ENCODE measurements around the gene GBX1. TPM values are rescaled to one million over a fixed set of nuclear protein-coding genes. Genes with fewer than 3 reads are reported as not detected.

GBX1 gene
- total and polyA plus RNA-seq, 2 of the 4 experiments (the other 2 are of a cell fraction), result not detected

DNA sequence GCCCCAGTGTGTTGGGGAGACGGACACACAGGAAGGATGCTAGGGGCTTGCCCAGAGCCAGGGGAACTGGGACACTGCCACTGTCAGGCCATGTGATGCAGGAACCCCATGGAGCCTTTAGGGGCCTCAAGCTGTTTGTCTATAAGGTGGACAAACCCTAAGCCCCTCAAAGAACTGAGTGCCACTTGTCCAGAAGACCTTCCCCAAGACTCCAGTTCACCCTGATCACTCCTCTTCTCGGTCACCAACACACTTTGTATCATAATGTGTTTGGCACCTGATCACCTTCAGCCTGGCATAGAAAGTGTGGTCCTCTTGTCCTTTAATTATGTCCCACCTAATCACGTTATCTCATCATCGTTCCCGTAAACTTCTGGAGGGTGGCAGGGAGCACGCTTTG is 42.1 kb upstream of the GBX1 start:
- H3K9me1 ChIP-seq (ENCODE audit: insufficient read depth, low read length), result no peaks in the 10 kb centered on the region; the same call in 1 of the 2 replicates
- H3K9ac ChIP-seq (ENCODE audit: low read depth, low read length), result no peak overlapping the region
- WGBS, 2 experiments (ENCODE audit: extremely low coverage in 2 of 2, insufficient read length in 1 of 2), result 80% methylated on average over 2 of the region's 6 CpGs; no CpG with 5 or more reads in 1 of the 2 experiments
- H3K27me3 ChIP-seq (ENCODE audit: control insufficient read depth, insufficient read depth, low read length), result peaks cover 35% of the 10 kb centered on the region
- no peaks in the 10 kb centered on the region for H3K4me1 ChIP-seq (ENCODE audit: control insufficient read depth, insufficient read depth, low read length)
- dilution Hi-C loops (cut with HindIII; ENCODE audit: low sequenced_read_pairs, unreplicated experiment), result no loop called here
- no peak overlapping the region for H2AFZ ChIP-seq (replicated peaks; ENCODE audit: low read length, poor library complexity)
- H4K91ac ChIP-seq (ENCODE audit: insufficient read depth, low read depth, low read length), result no peak overlapping the region
- peaks cover 21% of the 10 kb centered on the region for H3K36me3 ChIP-seq (ENCODE audit: control insufficient read depth, insufficient read depth, low read length)
- H3K4me2 ChIP-seq (ENCODE audit: low read depth, low read length), result no peak overlapping the region
- H2BK15ac ChIP-seq (ENCODE audit: low read depth, low read length), result no peak overlapping the region
- H2BK120ac ChIP-seq (ENCODE audit: low read depth, low read length), result no peak overlapping the region
- H3K9me3 ChIP-seq (ENCODE audit: control insufficient read depth, insufficient read depth, low read length), result no peaks in the 10 kb centered on the region
- H3K14ac ChIP-seq (replicated peaks; ENCODE audit: low read depth, low read length), result no peak overlapping the region
- CTCF ChIA-PET, result no interaction called here
- POLR2A ChIA-PET (ENCODE audit: unreplicated experiment), result no interaction called here
- H3K18ac ChIP-seq (ENCODE audit: low read depth, low read length), result no peak overlapping the region
- no peaks in the 10 kb centered on the region for H3K79me1 ChIP-seq (ENCODE audit: low read depth in 1 of 2, low read length in 2 of 2)
- in situ Hi-C loops (cut with MboI; ENCODE audit: low sequenced_read_pairs), result no loop called here
- no TSS peak for BruUV-seq (replicated peaks)
- no peak overlapping the region for H4K8ac ChIP-seq (ENCODE audit: low read depth in 2 of 2, low read length in 2 of 2)
- H4K20me1 ChIP-seq (ENCODE audit: insufficient read depth, low read length), result no peaks in the 10 kb centered on the region
- no peak overlapping the region for H2BK20ac ChIP-seq (ENCODE audit: low read depth, low read length)
- H2AK5ac ChIP-seq (ENCODE audit: low read depth, low read length), result no peak overlapping the region
- H4K5ac ChIP-seq (ENCODE audit: low read depth, low read length), result no peak overlapping the region
- no peak overlapping the region for H3K23ac ChIP-seq (ENCODE audit: low read depth, low read length)
- TF ChIP-seq NFE2L2 (IDR thresholded peaks at IDR 0.05; ENCODE audit: low read depth, low read length) (no peak), RFX5 (IDR thresholded peaks at IDR 0.05; ENCODE audit: low read depth, low read length) (no peak), MAFK (IDR thresholded peaks at IDR 0.05; ENCODE audit: low read depth, low read length) (no peak), BHLHE40 (IDR thresholded peaks at IDR 0.05; ENCODE audit: low read depth, low read length) (no peak), RAD21 (IDR thresholded peaks at IDR 0.05; ENCODE audit: low read length) (no peak), CEBPB (IDR thresholded peaks at IDR 0.05; ENCODE audit: low read depth, low read length) (no peak), CHD1 (IDR thresholded peaks at IDR 0.05; ENCODE audit: low read depth, low read length) (no peak), FOS (IDR thresholded peaks at IDR 0.05; ENCODE audit: low read depth, low read length) (no peak), RCOR1 (IDR thresholded peaks at IDR 0.05; ENCODE audit: insufficient replicate concordance, low read length) (no peak)
- TF ChIP-seq, protein P1, sequence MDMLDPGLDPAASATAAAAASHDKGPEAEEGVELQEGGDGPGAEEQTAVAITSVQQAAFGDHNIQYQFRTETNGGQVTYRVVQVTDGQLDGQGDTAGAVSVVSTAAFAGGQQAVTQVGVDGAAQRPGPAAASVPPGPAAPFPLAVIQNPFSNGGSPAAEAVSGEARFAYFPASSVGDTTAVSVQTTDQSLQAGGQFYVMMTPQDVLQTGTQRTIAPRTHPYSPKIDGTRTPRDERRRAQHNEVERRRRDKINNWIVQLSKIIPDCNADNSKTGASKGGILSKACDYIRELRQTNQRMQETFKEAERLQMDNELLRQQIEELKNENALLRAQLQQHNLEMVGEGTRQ (IDR thresholded peaks at IDR 0.05; ENCODE audit: low read depth, low read length), result no peak
- TF ChIP-seq, protein P2, sequence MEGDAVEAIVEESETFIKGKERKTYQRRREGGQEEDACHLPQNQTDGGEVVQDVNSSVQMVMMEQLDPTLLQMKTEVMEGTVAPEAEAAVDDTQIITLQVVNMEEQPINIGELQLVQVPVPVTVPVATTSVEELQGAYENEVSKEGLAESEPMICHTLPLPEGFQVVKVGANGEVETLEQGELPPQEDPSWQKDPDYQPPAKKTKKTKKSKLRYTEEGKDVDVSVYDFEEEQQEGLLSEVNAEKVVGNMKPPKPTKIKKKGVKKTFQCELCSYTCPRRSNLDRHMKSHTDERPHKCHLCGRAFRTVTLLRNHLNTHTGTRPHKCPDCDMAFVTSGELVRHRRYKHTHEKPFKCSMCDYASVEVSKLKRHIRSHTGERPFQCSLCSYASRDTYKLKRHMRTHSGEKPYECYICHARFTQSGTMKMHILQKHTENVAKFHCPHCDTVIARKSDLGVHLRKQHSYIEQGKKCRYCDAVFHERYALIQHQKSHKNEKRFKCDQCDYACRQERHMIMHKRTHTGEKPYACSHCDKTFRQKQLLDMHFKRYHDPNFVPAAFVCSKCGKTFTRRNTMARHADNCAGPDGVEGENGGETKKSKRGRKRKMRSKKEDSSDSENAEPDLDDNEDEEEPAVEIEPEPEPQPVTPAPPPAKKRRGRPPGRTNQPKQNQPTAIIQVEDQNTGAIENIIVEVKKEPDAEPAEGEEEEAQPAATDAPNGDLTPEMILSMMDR (conservative IDR thresholded peaks at IDR 0.05; ENCODE audit: low read depth, low read length), result no peak
- TF ChIP-seq, protein P3, sequence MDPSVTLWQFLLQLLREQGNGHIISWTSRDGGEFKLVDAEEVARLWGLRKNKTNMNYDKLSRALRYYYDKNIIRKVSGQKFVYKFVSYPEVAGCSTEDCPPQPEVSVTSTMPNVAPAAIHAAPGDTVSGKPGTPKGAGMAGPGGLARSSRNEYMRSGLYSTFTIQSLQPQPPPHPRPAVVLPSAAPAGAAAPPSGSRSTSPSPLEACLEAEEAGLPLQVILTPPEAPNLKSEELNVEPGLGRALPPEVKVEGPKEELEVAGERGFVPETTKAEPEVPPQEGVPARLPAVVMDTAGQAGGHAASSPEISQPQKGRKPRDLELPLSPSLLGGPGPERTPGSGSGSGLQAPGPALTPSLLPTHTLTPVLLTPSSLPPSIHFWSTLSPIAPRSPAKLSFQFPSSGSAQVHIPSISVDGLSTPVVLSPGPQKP (IDR thresholded peaks at IDR 0.05; ENCODE audit: borderline replicate concordance, low read depth, low read length), result no peak
- no peak overlapping the region for H3K56ac ChIP-seq (ENCODE audit: extremely low read depth, insufficient read depth, low read length)
- no peak for DNase-seq
- no peak overlapping the region for H2BK5ac ChIP-seq (ENCODE audit: low read depth, low read length, poor library complexity, severe bottlenecking)
- no peak for ATAC-seq (ENCODE audit: low read depth)
- H3K27ac ChIP-seq (ENCODE audit: insufficient read depth, low read length), result no peak overlapping the region
- no peak overlapping the region for H3K4me3 ChIP-seq (ENCODE audit: insufficient read depth, low read depth, low read length)
- H3K4ac ChIP-seq (ENCODE audit: low read depth, low read length), result no peak overlapping the region
- intact Hi-C loops (cut with micrococcal nuclease), result no loop called here
- H2AK9ac ChIP-seq (replicated peaks; ENCODE audit: low read depth, low read length, poor library complexity), result no peak overlapping the region
